ENCODE results near the gene PTPN12.

DNA sequence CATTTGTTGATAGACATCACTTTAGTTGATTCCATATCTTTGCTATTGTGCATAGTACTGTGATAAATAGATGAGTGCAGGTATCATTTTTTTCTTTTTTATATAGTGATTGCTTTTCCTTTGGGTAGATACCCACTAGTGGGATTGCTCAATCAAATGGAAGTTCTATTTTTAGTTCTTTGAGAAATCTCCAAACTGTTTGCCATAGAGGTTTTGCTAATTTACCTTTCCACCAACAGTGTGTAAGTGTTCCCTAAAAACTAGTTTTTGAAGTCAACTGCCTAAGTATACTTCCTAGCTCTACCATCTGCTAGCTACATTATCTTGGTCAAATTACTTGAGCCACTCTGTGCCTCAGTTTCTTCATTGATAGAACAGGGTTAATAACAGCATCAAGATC lies 127.6 kb downstream of the PTPN12 start:
- TF ChIP-seq, protein P1, sequence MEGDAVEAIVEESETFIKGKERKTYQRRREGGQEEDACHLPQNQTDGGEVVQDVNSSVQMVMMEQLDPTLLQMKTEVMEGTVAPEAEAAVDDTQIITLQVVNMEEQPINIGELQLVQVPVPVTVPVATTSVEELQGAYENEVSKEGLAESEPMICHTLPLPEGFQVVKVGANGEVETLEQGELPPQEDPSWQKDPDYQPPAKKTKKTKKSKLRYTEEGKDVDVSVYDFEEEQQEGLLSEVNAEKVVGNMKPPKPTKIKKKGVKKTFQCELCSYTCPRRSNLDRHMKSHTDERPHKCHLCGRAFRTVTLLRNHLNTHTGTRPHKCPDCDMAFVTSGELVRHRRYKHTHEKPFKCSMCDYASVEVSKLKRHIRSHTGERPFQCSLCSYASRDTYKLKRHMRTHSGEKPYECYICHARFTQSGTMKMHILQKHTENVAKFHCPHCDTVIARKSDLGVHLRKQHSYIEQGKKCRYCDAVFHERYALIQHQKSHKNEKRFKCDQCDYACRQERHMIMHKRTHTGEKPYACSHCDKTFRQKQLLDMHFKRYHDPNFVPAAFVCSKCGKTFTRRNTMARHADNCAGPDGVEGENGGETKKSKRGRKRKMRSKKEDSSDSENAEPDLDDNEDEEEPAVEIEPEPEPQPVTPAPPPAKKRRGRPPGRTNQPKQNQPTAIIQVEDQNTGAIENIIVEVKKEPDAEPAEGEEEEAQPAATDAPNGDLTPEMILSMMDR (conservative IDR thresholded peaks at IDR 0.05; ENCODE audit: low read depth, low read length), result no peak
- TF ChIP-seq, protein P2, sequence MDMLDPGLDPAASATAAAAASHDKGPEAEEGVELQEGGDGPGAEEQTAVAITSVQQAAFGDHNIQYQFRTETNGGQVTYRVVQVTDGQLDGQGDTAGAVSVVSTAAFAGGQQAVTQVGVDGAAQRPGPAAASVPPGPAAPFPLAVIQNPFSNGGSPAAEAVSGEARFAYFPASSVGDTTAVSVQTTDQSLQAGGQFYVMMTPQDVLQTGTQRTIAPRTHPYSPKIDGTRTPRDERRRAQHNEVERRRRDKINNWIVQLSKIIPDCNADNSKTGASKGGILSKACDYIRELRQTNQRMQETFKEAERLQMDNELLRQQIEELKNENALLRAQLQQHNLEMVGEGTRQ (IDR thresholded peaks at IDR 0.05; ENCODE audit: low read depth, low read length), result no peak
- TF ChIP-seq MAFK (IDR thresholded peaks at IDR 0.05; ENCODE audit: low read depth, low read length), result no peak

All from IMR-90 (cell line).